LNCaP clone FGC (cell line): ENCODE results near the gene ATOH1.

Source experiments
- DNase-seq: peaks from one replicate; pipeline ENCODE4 v3.0.0-alpha.2; 2011; ENCODE audit warnings: low read depth
- H3K4me3 ChIP-seq: 2 replicates; pipeline ENCODE4 v1.5.1; 2011; ENCODE audit warnings: mild to moderate bottlenecking, low read depth, low read length, control low read depth
- CTCF ChIP-seq: IDR thresholded peaks from 2 replicates; pipeline ENCODE4 v1.5.1; 2012; ENCODE audit warnings: mild to moderate bottlenecking; ENCODE audit not compliant: control insufficient read depth, insufficient read depth; ENCODE audit errors: extremely low read depth

The ATOH1 gene

GRCh38 chr4:93802045-93802444 lies 26.5 kb upstream of the ATOH1 start:
- no peak overlapping the region for H3K4me3 ChIP-seq
- no peak for TF ChIP-seq CTCF
- no peak for DNase-seq

GRCh38 chr4:93809773-93810172 lies 18.8 kb upstream of the ATOH1 start:
- no peak for TF ChIP-seq CTCF
- no peak overlapping the region for H3K4me3 ChIP-seq
- DNase-seq, result no peak

GRCh38 chr4:93810340-93810992 lies 18.1 kb upstream of the ATOH1 start:
- DNase-seq, result no peak
- TF ChIP-seq CTCF, result no peak
- no peak overlapping the region for H3K4me3 ChIP-seq

DNA sequence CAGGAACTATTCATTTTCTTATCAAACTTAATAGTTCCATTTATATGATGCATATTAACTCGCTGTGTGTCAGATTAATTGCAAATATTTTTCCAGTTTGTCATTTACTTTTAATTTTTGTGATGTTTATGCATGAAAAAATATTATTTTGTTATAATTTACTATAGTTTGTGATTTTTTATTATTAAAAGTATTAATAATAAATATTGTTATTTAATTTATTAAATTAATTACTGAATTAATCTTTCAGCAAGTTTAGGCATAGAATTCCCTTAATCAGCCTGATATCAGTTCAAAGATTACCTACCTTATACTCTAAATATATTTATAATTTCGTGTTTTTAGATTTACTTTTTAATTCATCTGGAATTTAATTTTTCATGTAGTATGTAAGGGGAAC lies 15.5 kb upstream of the ATOH1 start:
- no peak for TF ChIP-seq CTCF
- DNase-seq, result no peak
- H3K4me3 ChIP-seq, result no peak overlapping the region

GRCh38 chr4:93814141-93814540 lies 14.4 kb upstream of the ATOH1 start:
- no peak overlapping the region for H3K4me3 ChIP-seq
- TF ChIP-seq CTCF, result no peak
- no peak for DNase-seq

GRCh38 chr4:93814722-93815121 lies 13.8 kb upstream of the ATOH1 start:
- TF ChIP-seq CTCF, result no peak
- DNase-seq, result no peak
- H3K4me3 ChIP-seq, result no peak overlapping the region

- H3K4me3 ChIP-seq, result no peak overlapping the region
- no peak for DNase-seq
- TF ChIP-seq CTCF, result no peak
Observed at GRCh38 chr4:93825551-93826216, 2.9 kb upstream of the ATOH1 start.
